Measurements from ENCODE around the gene KBTBD4.

Gene KBTBD4

GRCh38 chr11:47578524-47579494 lies at the start of gene KBTBD4, which contains the start of gene NDUFS3:
KBTBD4 (minus strand) TSS chr11:47578970; CDS start chr11:47578951, 19 bp downstream.
NDUFS3 (plus strand) TSS chr11:47579074; CDS start chr11:47579092, 18 bp downstream.
- Mint-ChIP-seq H3K9me3 (no peaks in the 10 kb centered on the region), H3K4me1 (ENCODE audit: low read depth) (peaks cover 24% of the 10 kb centered on the region), H3K36me3 (ENCODE audit: low read depth) (peaks cover 49% of the 10 kb centered on the region), H3K4me3 (peak within 1 kb of the TSS; percentile 100), H3K27ac (peak within 1 kb of the TSS; percentile 99), H3K27me3 (ENCODE audit: low read depth) (no peaks in the 10 kb centered on the region)
- DNase-seq (ENCODE audit: low spot score), result peak; percentile 88

GRCh38 chr11:47628026-47628425 lies 49.3 kb upstream of the KBTBD4 start:
- Mint-ChIP-seq H3K36me3 (ENCODE audit: low read depth) (peaks cover 55% of the 10 kb centered on the region), H3K27ac (no peak overlapping the region), H3K4me1 (ENCODE audit: low read depth) (no peaks in the 10 kb centered on the region), H3K27me3 (ENCODE audit: low read depth) (no peaks in the 10 kb centered on the region), H3K9me3 (no peaks in the 10 kb centered on the region), H3K4me3 (no peak overlapping the region)
- no peak for DNase-seq (ENCODE audit: low spot score)

GRCh38 chr11:47626234-47626633 lies 47.5 kb upstream of the KBTBD4 start:
- no peak overlapping the region for H3K27ac Mint-ChIP-seq
- peaks cover 52% of the 10 kb centered on the region for H3K36me3 Mint-ChIP-seq (ENCODE audit: low read depth)
- no peaks in the 10 kb centered on the region for H3K9me3 Mint-ChIP-seq
- no peaks in the 10 kb centered on the region for H3K27me3 Mint-ChIP-seq (ENCODE audit: low read depth)
- DNase-seq (ENCODE audit: low spot score), result no peak
- H3K4me3 Mint-ChIP-seq, result no peak overlapping the region
- H3K4me1 Mint-ChIP-seq (ENCODE audit: low read depth), result no peaks in the 10 kb centered on the region

GRCh38 chr11:47620836-47621378 lies 42.1 kb upstream of the KBTBD4 start:
- Mint-ChIP-seq H3K27ac (no peak overlapping the region), H3K4me1 (ENCODE audit: low read depth) (peaks cover 8% of the 10 kb centered on the region)

GRCh38 chr11:47617417-47617809 lies 38.6 kb upstream of the KBTBD4 start:
- no peak for DNase-seq (ENCODE audit: low spot score)
- Mint-ChIP-seq H3K27me3 (ENCODE audit: low read depth) (no peaks in the 10 kb centered on the region), H3K4me3 (no peak overlapping the region), H3K4me1 (ENCODE audit: low read depth) (peaks cover 8% of the 10 kb centered on the region), H3K9me3 (no peaks in the 10 kb centered on the region), H3K27ac (no peak overlapping the region), H3K36me3 (ENCODE audit: low read depth) (peaks cover 20% of the 10 kb centered on the region)

More at GRCh38 chr11:47620836-47621378, 42.1 kb upstream of the KBTBD4 start:
- Mint-ChIP-seq H3K27me3 (ENCODE audit: low read depth) (no peaks in the 10 kb centered on the region), H3K36me3 (ENCODE audit: low read depth) (peaks cover 35% of the 10 kb centered on the region), H3K4me3 (no peak overlapping the region), H3K9me3 (no peaks in the 10 kb centered on the region)
- no peak for DNase-seq (ENCODE audit: low spot score)

- no peak for DNase-seq (ENCODE audit: low spot score)
- H3K27ac Mint-ChIP-seq, result no peak overlapping the region
- no peaks in the 10 kb centered on the region for H3K9me3 Mint-ChIP-seq
Observed at GRCh38 chr11:47616726-47617416, 38.1 kb upstream of the KBTBD4 start.

GRCh38 chr11:47615249-47615648 lies 36.5 kb upstream of the KBTBD4 start:
- H3K27ac Mint-ChIP-seq, result no peak overlapping the region
- DNase-seq (ENCODE audit: low spot score), result no peak
- H3K36me3 Mint-ChIP-seq (ENCODE audit: low read depth), result peaks cover 23% of the 10 kb centered on the region
- no peak overlapping the region for H3K4me3 Mint-ChIP-seq
- H3K27me3 Mint-ChIP-seq (ENCODE audit: low read depth), result no peaks in the 10 kb centered on the region
- no peaks in the 10 kb centered on the region for H3K9me3 Mint-ChIP-seq
- peaks cover 13% of the 10 kb centered on the region for H3K4me1 Mint-ChIP-seq (ENCODE audit: low read depth)

More at GRCh38 chr11:47616726-47617416, 38.1 kb upstream of the KBTBD4 start:
- H3K4me3 Mint-ChIP-seq, result no peak overlapping the region
- H3K4me1 Mint-ChIP-seq (ENCODE audit: low read depth), result peaks cover 8% of the 10 kb centered on the region
- H3K36me3 Mint-ChIP-seq (ENCODE audit: low read depth), result peaks cover 20% of the 10 kb centered on the region
- no peaks in the 10 kb centered on the region for H3K27me3 Mint-ChIP-seq (ENCODE audit: low read depth)

GRCh38 chr11:47611348-47611794 lies 32.6 kb upstream of the KBTBD4 start:
- H3K27ac Mint-ChIP-seq, result no peak overlapping the region
- H3K36me3 Mint-ChIP-seq (ENCODE audit: low read depth), result peaks cover 13% of the 10 kb centered on the region
- no peaks in the 10 kb centered on the region for H3K27me3 Mint-ChIP-seq (ENCODE audit: low read depth)
- peaks cover 9% of the 10 kb centered on the region for H3K4me1 Mint-ChIP-seq (ENCODE audit: low read depth)
- H3K9me3 Mint-ChIP-seq, result no peaks in the 10 kb centered on the region
- H3K4me3 Mint-ChIP-seq, result no peak overlapping the region
- no peak for DNase-seq (ENCODE audit: low spot score)

GRCh38 chr11:47609675-47610074 lies 30.9 kb upstream of the KBTBD4 start:
- Mint-ChIP-seq H3K36me3 (ENCODE audit: low read depth) (peaks cover 11% of the 10 kb centered on the region), H3K27ac (peak overlapping the region; percentile 62), H3K9me3 (no peaks in the 10 kb centered on the region), H3K27me3 (ENCODE audit: low read depth) (no peaks in the 10 kb centered on the region), H3K4me3 (no peak overlapping the region), H3K4me1 (ENCODE audit: low read depth) (peaks cover 9% of the 10 kb centered on the region)
- no peak for DNase-seq (ENCODE audit: low spot score)

GRCh38 chr11:47607380-47607779 lies 28.6 kb upstream of the KBTBD4 start:
- no peaks in the 10 kb centered on the region for H3K9me3 Mint-ChIP-seq
- no peak overlapping the region for H3K4me3 Mint-ChIP-seq
- H3K27me3 Mint-ChIP-seq (ENCODE audit: low read depth), result no peaks in the 10 kb centered on the region
- peaks cover 9% of the 10 kb centered on the region for H3K4me1 Mint-ChIP-seq (ENCODE audit: low read depth)
- no peak for DNase-seq (ENCODE audit: low spot score)
- H3K36me3 Mint-ChIP-seq (ENCODE audit: low read depth), result peaks cover 11% of the 10 kb centered on the region
- no peak overlapping the region for H3K27ac Mint-ChIP-seq

GRCh38 chr11:47606731-47607130 lies 28.0 kb upstream of the KBTBD4 start:
- no peaks in the 10 kb centered on the region for H3K9me3 Mint-ChIP-seq
- H3K4me1 Mint-ChIP-seq (ENCODE audit: low read depth), result peaks cover 8% of the 10 kb centered on the region
- no peak overlapping the region for H3K27ac Mint-ChIP-seq
- H3K4me3 Mint-ChIP-seq, result no peak overlapping the region
- H3K27me3 Mint-ChIP-seq (ENCODE audit: low read depth), result no peaks in the 10 kb centered on the region
- peaks cover 11% of the 10 kb centered on the region for H3K36me3 Mint-ChIP-seq (ENCODE audit: low read depth)
- DNase-seq (ENCODE audit: low spot score), result no peak

GRCh38 chr11:47605921-47606320 lies 27.2 kb upstream of the KBTBD4 start:
- H3K27ac Mint-ChIP-seq, result no peak overlapping the region
- no peaks in the 10 kb centered on the region for H3K27me3 Mint-ChIP-seq (ENCODE audit: low read depth)
- H3K4me3 Mint-ChIP-seq, result no peak overlapping the region
- no peaks in the 10 kb centered on the region for H3K9me3 Mint-ChIP-seq
- H3K36me3 Mint-ChIP-seq (ENCODE audit: low read depth), result peaks cover 7% of the 10 kb centered on the region
- no peak for DNase-seq (ENCODE audit: low spot score)
- peaks cover 4% of the 10 kb centered on the region for H3K4me1 Mint-ChIP-seq (ENCODE audit: low read depth)

GRCh38 chr11:47603295-47603694 lies 24.5 kb upstream of the KBTBD4 start:
- Mint-ChIP-seq H3K27ac (no peak overlapping the region), H3K9me3 (no peaks in the 10 kb centered on the region), H3K36me3 (ENCODE audit: low read depth) (peaks cover 5% of the 10 kb centered on the region), H3K4me1 (ENCODE audit: low read depth) (no peaks in the 10 kb centered on the region), H3K4me3 (no peak overlapping the region), H3K27me3 (ENCODE audit: low read depth) (no peaks in the 10 kb centered on the region)
- no peak for DNase-seq (ENCODE audit: low spot score)

GRCh38 chr11:47599902-47600301 lies 21.1 kb upstream of the KBTBD4 start:
- no peak overlapping the region for H3K27ac Mint-ChIP-seq
- H3K9me3 Mint-ChIP-seq, result no peaks in the 10 kb centered on the region
- peaks cover 9% of the 10 kb centered on the region for H3K27me3 Mint-ChIP-seq (ENCODE audit: low read depth)
- no peaks in the 10 kb centered on the region for H3K36me3 Mint-ChIP-seq (ENCODE audit: low read depth)
- no peaks in the 10 kb centered on the region for H3K4me1 Mint-ChIP-seq (ENCODE audit: low read depth)
- H3K4me3 Mint-ChIP-seq, result no peak overlapping the region
- DNase-seq (ENCODE audit: low spot score), result no peak
